Measurements from ENCODE around the gene SYNPR. TPM values are rescaled to one million over a fixed set of nuclear protein-coding genes. Genes with fewer than 3 reads are reported as not detected.

SYNPR gene
- total and polyA plus RNA-seq, 2 donors from 2014 or later: not detected

DNA sequence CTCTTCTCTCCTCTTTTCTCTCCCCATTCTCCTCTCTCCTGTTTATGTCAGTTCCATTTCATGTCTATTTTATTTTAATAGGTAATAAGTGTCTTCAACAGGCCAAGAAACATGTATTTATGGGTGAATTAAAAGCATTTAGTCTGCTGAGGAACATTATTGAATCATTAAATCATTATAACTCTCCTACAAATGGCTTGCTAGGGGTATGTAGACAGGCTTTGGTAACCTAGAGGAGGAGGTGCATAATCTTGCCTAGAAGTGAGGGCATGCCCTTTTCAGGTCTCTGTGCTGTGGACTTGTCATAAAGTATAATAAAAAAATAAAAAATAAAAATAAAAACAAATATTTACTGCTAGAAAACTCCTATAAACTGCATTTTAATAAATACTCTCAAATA is 285.5 kb downstream of the SYNPR start:
- no peaks in the 10 kb centered on the region for H3K9me3 ChIP-seq (ENCODE audit: control insufficient read depth in 2 of 3, insufficient read depth in 1 of 3, low read length in 3 of 3)
- intact Hi-C loops (cut with DNase I): no loop called here
- FAIRE-seq: no peak
- H3K36me3 ChIP-seq (ENCODE audit: control insufficient read depth in 2 of 3, insufficient read depth in 3 of 3, low read length in 3 of 3): no peaks in the 10 kb centered on the region
- H3K9ac ChIP-seq (ENCODE audit: low read length in 3 of 3): no peak overlapping the region
- no peaks in the 10 kb centered on the region for H3K4me1 ChIP-seq (ENCODE audit: control insufficient read depth in 2 of 3, insufficient read depth in 2 of 3, low read depth in 1 of 3, low read length in 3 of 3)
- H3K4me3 ChIP-seq (ENCODE audit: low read length in 3 of 3): no peak overlapping the region
- no peak overlapping the region for H3K27ac ChIP-seq (ENCODE audit: low read depth in 2 of 2, low read length in 2 of 2)
- DNase-seq: no peak
- no peaks in the 10 kb centered on the region for H3K27me3 ChIP-seq (ENCODE audit: control insufficient read depth, insufficient read depth, low read length)
- TF ChIP-seq, protein P1, sequence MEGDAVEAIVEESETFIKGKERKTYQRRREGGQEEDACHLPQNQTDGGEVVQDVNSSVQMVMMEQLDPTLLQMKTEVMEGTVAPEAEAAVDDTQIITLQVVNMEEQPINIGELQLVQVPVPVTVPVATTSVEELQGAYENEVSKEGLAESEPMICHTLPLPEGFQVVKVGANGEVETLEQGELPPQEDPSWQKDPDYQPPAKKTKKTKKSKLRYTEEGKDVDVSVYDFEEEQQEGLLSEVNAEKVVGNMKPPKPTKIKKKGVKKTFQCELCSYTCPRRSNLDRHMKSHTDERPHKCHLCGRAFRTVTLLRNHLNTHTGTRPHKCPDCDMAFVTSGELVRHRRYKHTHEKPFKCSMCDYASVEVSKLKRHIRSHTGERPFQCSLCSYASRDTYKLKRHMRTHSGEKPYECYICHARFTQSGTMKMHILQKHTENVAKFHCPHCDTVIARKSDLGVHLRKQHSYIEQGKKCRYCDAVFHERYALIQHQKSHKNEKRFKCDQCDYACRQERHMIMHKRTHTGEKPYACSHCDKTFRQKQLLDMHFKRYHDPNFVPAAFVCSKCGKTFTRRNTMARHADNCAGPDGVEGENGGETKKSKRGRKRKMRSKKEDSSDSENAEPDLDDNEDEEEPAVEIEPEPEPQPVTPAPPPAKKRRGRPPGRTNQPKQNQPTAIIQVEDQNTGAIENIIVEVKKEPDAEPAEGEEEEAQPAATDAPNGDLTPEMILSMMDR (IDR thresholded peaks at IDR 0.05; ENCODE audit: borderline replicate concordance, extremely low read depth, insufficient read depth): no peak

DNA sequence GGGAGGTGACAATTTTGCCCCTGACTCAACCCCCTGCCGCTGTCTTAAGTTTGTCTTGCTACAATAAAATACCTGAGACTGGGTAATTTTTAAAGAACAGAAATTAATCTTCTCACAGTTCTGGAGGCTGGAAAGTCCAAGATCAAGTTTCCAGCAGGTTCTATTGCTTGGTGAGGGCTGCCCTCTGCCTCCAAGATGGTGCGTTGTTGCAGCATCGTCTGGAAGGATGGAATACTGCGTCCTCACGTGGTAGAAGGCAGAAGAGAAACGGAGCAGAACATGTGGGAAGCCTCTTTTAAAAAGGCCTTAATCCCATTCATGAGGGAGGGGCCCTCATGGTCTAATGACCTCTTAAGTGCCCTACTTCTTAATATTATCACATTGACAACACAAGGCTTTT is 287.1 kb downstream of the SYNPR start:
- Histone ChIP-seq H3K4me1 (ENCODE audit: control insufficient read depth in 2 of 3, insufficient read depth in 2 of 3, low read depth in 1 of 3, low read length in 3 of 3) (no peaks in the 10 kb centered on the region), H3K36me3 (ENCODE audit: control insufficient read depth in 2 of 3, insufficient read depth in 3 of 3, low read length in 3 of 3) (no peaks in the 10 kb centered on the region), H3K4me3 (ENCODE audit: low read length in 3 of 3) (no peak overlapping the region), H3K9me3 (ENCODE audit: control insufficient read depth in 2 of 3, insufficient read depth in 1 of 3, low read length in 3 of 3) (no peaks in the 10 kb centered on the region), H3K27me3 (ENCODE audit: control insufficient read depth, insufficient read depth, low read length) (no peaks in the 10 kb centered on the region), H3K27ac (ENCODE audit: low read depth in 2 of 2, low read length in 2 of 2) (no peak overlapping the region), H3K9ac (ENCODE audit: low read length in 3 of 3) (no peak overlapping the region)
- intact Hi-C loops (cut with DNase I): no loop called here
- TF ChIP-seq, protein P1 (IDR thresholded peaks at IDR 0.05; ENCODE audit: borderline replicate concordance, extremely low read depth, insufficient read depth): no peak
- DNase-seq: no peak
- no peak for FAIRE-seq

DNA sequence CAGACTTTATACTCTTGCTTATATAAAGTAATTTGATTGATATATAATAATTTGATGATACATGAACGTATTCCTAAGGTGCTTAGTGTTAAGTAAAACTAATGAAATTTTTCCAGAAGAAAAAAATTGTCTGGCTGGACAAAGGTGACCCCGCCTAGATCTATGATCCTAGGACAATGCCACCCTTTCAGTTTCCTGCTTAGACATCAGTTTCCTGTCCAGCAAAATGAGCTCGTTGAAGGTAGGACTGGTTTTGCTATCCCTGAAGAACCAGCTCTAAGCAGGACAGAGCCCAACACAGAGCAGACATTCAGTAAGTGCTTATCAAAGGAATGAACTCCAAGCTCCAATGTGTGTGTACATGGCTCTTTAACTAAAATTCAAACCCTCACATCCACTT is 293.6 kb downstream of the SYNPR start:
- no peak for FAIRE-seq

More for the DNA sequence above, 293.6 kb downstream of the SYNPR start:
- DNase-seq: no peak
- intact Hi-C loops (cut with DNase I): no loop called here
- no peak overlapping the region for H3K9ac ChIP-seq (ENCODE audit: low read length in 3 of 3)
- H3K4me1 ChIP-seq (ENCODE audit: control insufficient read depth in 2 of 3, insufficient read depth in 2 of 3, low read depth in 1 of 3, low read length in 3 of 3): no peaks in the 10 kb centered on the region
- no peak overlapping the region for H3K4me3 ChIP-seq (ENCODE audit: low read length in 3 of 3)
- no peak overlapping the region for H3K27ac ChIP-seq (ENCODE audit: low read depth in 2 of 2, low read length in 2 of 2)
- H3K36me3 ChIP-seq (ENCODE audit: control insufficient read depth in 2 of 3, insufficient read depth in 3 of 3, low read length in 3 of 3): no peaks in the 10 kb centered on the region
- TF ChIP-seq, protein P1 (IDR thresholded peaks at IDR 0.05; ENCODE audit: borderline replicate concordance, extremely low read depth, insufficient read depth): no peak
- H3K9me3 ChIP-seq (ENCODE audit: control insufficient read depth in 2 of 3, insufficient read depth in 1 of 3, low read length in 3 of 3): no peaks in the 10 kb centered on the region
- no peaks in the 10 kb centered on the region for H3K27me3 ChIP-seq (ENCODE audit: control insufficient read depth, insufficient read depth, low read length)

Measured in kidney (tissue), 14 donors.